Spinal cord (tissue), 10 donors: Measurements from ENCODE around the gene SLC24A5. TPM values are rescaled to one million over a fixed set of nuclear protein-coding genes. Genes with fewer than 3 reads are reported as not detected.

Source experiments
- DNase-seq, 6 donors: peaks; one replicate each; pipeline versions ENCODE4 v3.0.0 to v3.0.0-alpha.2; 2013 to 2015; ENCODE audit warnings: low spot score in 6 of 6, low read depth in 4 of 6
- H3K27ac ChIP-seq: one replicate; pipeline ENCODE4 v1.5.1; 2013; ENCODE audit warnings: low read depth, low read length, control low read depth
- H3K27me3 ChIP-seq: one replicate; pipeline ENCODE4 v1.6.1; 2013; ENCODE audit warnings: low read length; ENCODE audit not compliant: control insufficient read depth, insufficient read depth
- H3K36me3 ChIP-seq: one replicate; pipeline ENCODE4 v1.6.1; 2013; ENCODE audit warnings: low read length; ENCODE audit not compliant: control insufficient read depth, insufficient read depth
- H3K4me1 ChIP-seq: one replicate; pipeline ENCODE4 v1.6.1; 2013; ENCODE audit warnings: low read length; ENCODE audit not compliant: control insufficient read depth, insufficient read depth
- H3K4me3 ChIP-seq: one replicate; pipeline ENCODE4 v1.5.1; 2013; ENCODE audit warnings: low read depth, low read length, control low read depth
- H3K9me3 ChIP-seq: one replicate; pipeline ENCODE4 v1.6.1; 2013; ENCODE audit warnings: low read length; ENCODE audit not compliant: control insufficient read depth, insufficient read depth
- WGBS: methylation state at CpG from one replicate; pipeline ENCODE4 v1.1.5; 2013; ENCODE audit warnings: missing lambda C conversion rate; ENCODE audit not compliant: insufficient coverage; 5-methylcytosine and 5-hydroxymethylcytosine counted together
- polyA plus RNA-seq, 2 donors: library from polyadenylated mRNA; unstranded; fragments of 120-200 nt; gene quantifications; one replicate each; pipeline ENCODE4 v1.2.1, GENCODE V29; 2013; ENCODE audit not compliant: insufficient read length in 2 of 2
- total RNA-seq, 2 donors: library from RNA; depleted of rRNA in 1 of 2; stranded (reverse); fragments of 120-200 nt in 1 of 2; fragments of >200 nt in 1 of 2; gene quantifications; one replicate each; pipeline versions ENCODE4 v1.2.3 to v1.2.4, GENCODE V29; 2013 to 2014
- donor health status: healthy.

The SLC24A5 gene
- total and polyA plus RNA-seq, 4 donors, result 0.84 to 2.3 (median 1.6) TPM

- Histone ChIP-seq H3K27me3 (no peaks in the 10 kb centered on the region), H3K27ac (peak overlapping the region; percentile 75), H3K4me1 (peaks cover 2% of the 10 kb centered on the region), H3K36me3 (no peaks in the 10 kb centered on the region), H3K4me3 (no peak overlapping the region), H3K9me3 (no peaks in the 10 kb centered on the region)
- 91% methylated on average over 5 of the region's 5 CpGs for WGBS
- DNase-seq, result no peak
Measured at GRCh38 chr15:48103647-48104046, 17.1 kb upstream of the SLC24A5 start.

GRCh38 chr15:48105936-48106335 lies 14.9 kb upstream of the SLC24A5 start:
- H3K27ac ChIP-seq, result no peak overlapping the region
- H3K4me3 ChIP-seq, result no peak overlapping the region
- DNase-seq, result no peak
- H3K9me3 ChIP-seq, result no peaks in the 10 kb centered on the region
- peaks cover 12% of the 10 kb centered on the region for H3K4me1 ChIP-seq
- WGBS, result 29% methylated on average over 1 of the region's 2 CpGs
- H3K27me3 ChIP-seq, result no peaks in the 10 kb centered on the region
- H3K36me3 ChIP-seq, result no peaks in the 10 kb centered on the region

- H3K36me3 ChIP-seq, result no peaks in the 10 kb centered on the region
- no CpG with 5 or more reads among the region's 4 CpGs for WGBS
- H3K27me3 ChIP-seq, result no peaks in the 10 kb centered on the region
- peak overlapping the region; percentile 86 for H3K27ac ChIP-seq
- H3K9me3 ChIP-seq, result no peaks in the 10 kb centered on the region
- DNase-seq, result no peak
- H3K4me1 ChIP-seq, result peaks cover 12% of the 10 kb centered on the region
- no peak overlapping the region for H3K4me3 ChIP-seq
Measured at GRCh38 chr15:48109212-48109611, 11.6 kb upstream of the SLC24A5 start.

- Histone ChIP-seq H3K27ac (peak overlapping the region; percentile 86), H3K4me1 (peaks cover 12% of the 10 kb centered on the region), H3K4me3 (no peak overlapping the region), H3K27me3 (no peaks in the 10 kb centered on the region), H3K9me3 (no peaks in the 10 kb centered on the region), H3K36me3 (no peaks in the 10 kb centered on the region)
- 94% methylated on average over 3 of the region's 5 CpGs for WGBS
- DNase-seq, result no peak
Measured at GRCh38 chr15:48109856-48110531, 10.8 kb upstream of the SLC24A5 start.

GRCh38 chr15:48112242-48112641 lies 8.5 kb upstream of the SLC24A5 start:
- Histone ChIP-seq H3K4me1 (peaks cover 12% of the 10 kb centered on the region), H3K9me3 (no peaks in the 10 kb centered on the region), H3K27ac (no peak overlapping the region), H3K36me3 (no peaks in the 10 kb centered on the region), H3K4me3 (no peak overlapping the region), H3K27me3 (no peaks in the 10 kb centered on the region)
- 17% methylated on average over 5 of the region's 6 CpGs for WGBS
- peak in 3 of 6 donors; percentile 14 to 81 (median 61) for DNase-seq

GRCh38 chr15:48119277-48119676 lies 1.5 kb upstream of the SLC24A5 start:
- no CpG with 5 or more reads among the region's 5 CpGs for WGBS
- no peaks in the 10 kb centered on the region for H3K9me3 ChIP-seq
- no peak overlapping the region for H3K27ac ChIP-seq
- no peaks in the 10 kb centered on the region for H3K27me3 ChIP-seq
- no peak overlapping the region for H3K4me3 ChIP-seq
- DNase-seq, result no peak
- peaks cover 4% of the 10 kb centered on the region for H3K4me1 ChIP-seq
- H3K36me3 ChIP-seq, result no peaks in the 10 kb centered on the region

- Histone ChIP-seq H3K27ac (peak overlapping the region; percentile 80), H3K27me3 (no peaks in the 10 kb centered on the region), H3K4me3 (no peak overlapping the region), H3K36me3 (no peaks in the 10 kb centered on the region), H3K4me1 (peaks cover 4% of the 10 kb centered on the region), H3K9me3 (no peaks in the 10 kb centered on the region)
- no CpG with 5 or more reads among the region's 8 CpGs for WGBS
- DNase-seq, result no peak
Measured at GRCh38 chr15:48121849-48122248, 1.1 kb downstream of the SLC24A5 start.

- Histone ChIP-seq H3K27ac (no peak overlapping the region), H3K27me3 (no peaks in the 10 kb centered on the region), H3K4me3 (no peak overlapping the region), H3K4me1 (no peaks in the 10 kb centered on the region), H3K36me3 (no peaks in the 10 kb centered on the region), H3K9me3 (no peaks in the 10 kb centered on the region)
- DNase-seq, result no peak
- 83% methylated on average over 5 of the region's 6 CpGs for WGBS
Measured at GRCh38 chr15:48126667-48127355, 6.0 kb downstream of the SLC24A5 start.

GRCh38 chr15:48131324-48131723 lies 10.5 kb downstream of the SLC24A5 start:
- H3K27ac ChIP-seq, result no peak overlapping the region
- H3K4me3 ChIP-seq, result no peak overlapping the region
- no peaks in the 10 kb centered on the region for H3K27me3 ChIP-seq
- H3K4me1 ChIP-seq, result no peaks in the 10 kb centered on the region
- no peak for DNase-seq
- H3K36me3 ChIP-seq, result no peaks in the 10 kb centered on the region
- H3K9me3 ChIP-seq, result no peaks in the 10 kb centered on the region

GRCh38 chr15:48132874-48133273 lies 12.1 kb downstream of the SLC24A5 start:
- Histone ChIP-seq H3K9me3 (no peaks in the 10 kb centered on the region), H3K27me3 (no peaks in the 10 kb centered on the region), H3K27ac (no peak overlapping the region), H3K36me3 (no peaks in the 10 kb centered on the region), H3K4me3 (no peak overlapping the region), H3K4me1 (no peaks in the 10 kb centered on the region)
- DNase-seq, result no peak
- no CpG with 5 or more reads among the region's 6 CpGs for WGBS
